A549 (cell line): ENCODE measurements around the gene PFDN1.

Source experiments
- CEBPB ChIP-seq, 2 experiments: fragments of >200 bp in 1 of 2; sonication (Bioruptor Twin) in 1 of 2; formaldehyde crosslinking in 1 of 2; IDR thresholded peaks; 2 replicates each; pipeline ENCODE4 v1.6.1; 2012 to 2016
- CTCF ChIP-seq: fragments of >200 bp; sonication (Bioruptor Twin); formaldehyde crosslinking; IDR thresholded peaks from 3 replicates; pipeline ENCODE4 v1.5.1; 2016
- EP300 ChIP-seq, 2 experiments: fragments of >200 bp; sonication (Bioruptor Twin); formaldehyde crosslinking; IDR thresholded peaks; 2 replicates in 1 of 2; 3 replicates in 1 of 2; pipeline ENCODE4 v1.6.1; 2016 to 2017
- JUNB ChIP-seq: fragments of >200 bp; sonication (Bioruptor Twin); formaldehyde crosslinking; IDR thresholded peaks from 2 replicates; pipeline ENCODE4 v1.6.1; 2016
- MAX ChIP-seq: IDR thresholded peaks from 2 replicates; pipeline ENCODE4 v1.6.1; 2012
- POLR2A ChIP-seq: IDR thresholded peaks from 2 replicates; pipeline ENCODE4 v1.6.1; 2012; ENCODE audit warnings: mild to moderate bottlenecking, low read length
- POLR2AphosphoS2 ChIP-seq: conservative IDR thresholded peaks from 2 replicates; pipeline ENCODE4 v1.6.1; 2012; ENCODE audit warnings: low read length, improper control_type of control experiment, inconsistent platforms
- SMC3 ChIP-seq: fragments of >200 bp; sonication (Bioruptor Twin); formaldehyde crosslinking; IDR thresholded peaks from 3 replicates; pipeline ENCODE4 v1.6.1; 2018; ENCODE audit warnings: inconsistent platforms
- ZFP36 ChIP-seq: fragments of 450-650 bp; IDR thresholded peaks from 2 replicates; pipeline ENCODE4 v1.6.1; 2014; ENCODE audit warnings: borderline replicate concordance; ENCODE audit not compliant: partially characterized antibody
- ZSCAN20 ChIP-seq: fragments of 250-450 bp; sonication (Bioruptor Pico); IDR thresholded peaks from 2 replicates; pipeline ENCODE4 v1.8.0; 2022; ENCODE audit warnings: mild to moderate bottlenecking, moderate library complexity
- TF ChIP-seq, protein P1 (sequence below): fragments of 200-600 bp; sonication (generic); IDR thresholded peaks from 2 replicates; pipeline ENCODE4 v1.6.1; 2016; ENCODE audit warnings: antibody characterized with exemption, mild to moderate bottlenecking, moderate library complexity

GRCh38 chr5:140252470-140253126 lies 50.3 kb downstream of the PFDN1 start:
- TF ChIP-seq CTCF (no peak), ZFP36 (no peak), EP300 (IDR thresholded peaks at IDR 0.05) (no peak), POLR2A (no peak), MAX (no peak), JUNB (no peak), ZSCAN20 (no peak), CEBPB (IDR thresholded peaks at IDR 0.05) (no peak), SMC3 (no peak), POLR2AphosphoS2 (no peak)
- TF ChIP-seq, protein P1, sequence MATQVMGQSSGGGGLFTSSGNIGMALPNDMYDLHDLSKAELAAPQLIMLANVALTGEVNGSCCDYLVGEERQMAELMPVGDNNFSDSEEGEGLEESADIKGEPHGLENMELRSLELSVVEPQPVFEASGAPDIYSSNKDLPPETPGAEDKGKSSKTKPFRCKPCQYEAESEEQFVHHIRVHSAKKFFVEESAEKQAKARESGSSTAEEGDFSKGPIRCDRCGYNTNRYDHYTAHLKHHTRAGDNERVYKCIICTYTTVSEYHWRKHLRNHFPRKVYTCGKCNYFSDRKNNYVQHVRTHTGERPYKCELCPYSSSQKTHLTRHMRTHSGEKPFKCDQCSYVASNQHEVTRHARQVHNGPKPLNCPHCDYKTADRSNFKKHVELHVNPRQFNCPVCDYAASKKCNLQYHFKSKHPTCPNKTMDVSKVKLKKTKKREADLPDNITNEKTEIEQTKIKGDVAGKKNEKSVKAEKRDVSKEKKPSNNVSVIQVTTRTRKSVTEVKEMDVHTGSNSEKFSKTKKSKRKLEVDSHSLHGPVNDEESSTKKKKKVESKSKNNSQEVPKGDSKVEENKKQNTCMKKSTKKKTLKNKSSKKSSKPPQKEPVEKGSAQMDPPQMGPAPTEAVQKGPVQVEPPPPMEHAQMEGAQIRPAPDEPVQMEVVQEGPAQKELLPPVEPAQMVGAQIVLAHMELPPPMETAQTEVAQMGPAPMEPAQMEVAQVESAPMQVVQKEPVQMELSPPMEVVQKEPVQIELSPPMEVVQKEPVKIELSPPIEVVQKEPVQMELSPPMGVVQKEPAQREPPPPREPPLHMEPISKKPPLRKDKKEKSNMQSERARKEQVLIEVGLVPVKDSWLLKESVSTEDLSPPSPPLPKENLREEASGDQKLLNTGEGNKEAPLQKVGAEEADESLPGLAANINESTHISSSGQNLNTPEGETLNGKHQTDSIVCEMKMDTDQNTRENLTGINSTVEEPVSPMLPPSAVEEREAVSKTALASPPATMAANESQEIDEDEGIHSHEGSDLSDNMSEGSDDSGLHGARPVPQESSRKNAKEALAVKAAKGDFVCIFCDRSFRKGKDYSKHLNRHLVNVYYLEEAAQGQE, result no peak
